Skeletal muscle satellite cell (primary cell): Measurements from ENCODE around the gene LRRC43.

ENCODE experiments used
- H3K27me3 ChIP-seq: 2 replicates; pipeline ENCODE4 v1.7.0; 2013; ENCODE audit warnings: low read length; ENCODE audit not compliant: control insufficient read depth, insufficient read depth
- H3K36me3 ChIP-seq: 2 replicates; pipeline ENCODE4 v1.7.0; 2013; ENCODE audit warnings: mild to moderate bottlenecking, control low read depth, low read length; ENCODE audit not compliant: insufficient read depth
- H3K4me1 ChIP-seq: 2 replicates; pipeline ENCODE4 v1.7.0; 2013; ENCODE audit warnings: low read length; ENCODE audit not compliant: control insufficient read depth, insufficient read depth
- H3K4me2 ChIP-seq: 2 replicates; pipeline ENCODE4 v1.7.0; 2013; ENCODE audit warnings: mild to moderate bottlenecking, low read length
- H3K4me3 ChIP-seq: 2 replicates; pipeline ENCODE4 v1.7.0; 2013; ENCODE audit warnings: low read length
- H3K9ac ChIP-seq: 2 replicates; pipeline ENCODE4 v1.7.0; 2013; ENCODE audit warnings: mild to moderate bottlenecking, low read depth, low read length, moderate library complexity
- H3K9me3 ChIP-seq: replicated peaks from 2 replicates; pipeline ENCODE4 v1.7.0; 2013; ENCODE audit warnings: mild to moderate bottlenecking, control low read depth, low read length

LRRC43 gene

GRCh38 chr12:122141911-122142725 is 40.8 kb upstream of the LRRC43 start:
- Histone ChIP-seq H3K4me2 (no peak overlapping the region), H3K27me3 (no peaks in the 10 kb centered on the region), H3K9me3 (no peaks in the 10 kb centered on the region), H3K36me3 (peaks cover 73% of the 10 kb centered on the region), H3K9ac (no peak overlapping the region), H3K4me3 (no peak overlapping the region), H3K4me1 (no peaks in the 10 kb centered on the region)

DNA sequence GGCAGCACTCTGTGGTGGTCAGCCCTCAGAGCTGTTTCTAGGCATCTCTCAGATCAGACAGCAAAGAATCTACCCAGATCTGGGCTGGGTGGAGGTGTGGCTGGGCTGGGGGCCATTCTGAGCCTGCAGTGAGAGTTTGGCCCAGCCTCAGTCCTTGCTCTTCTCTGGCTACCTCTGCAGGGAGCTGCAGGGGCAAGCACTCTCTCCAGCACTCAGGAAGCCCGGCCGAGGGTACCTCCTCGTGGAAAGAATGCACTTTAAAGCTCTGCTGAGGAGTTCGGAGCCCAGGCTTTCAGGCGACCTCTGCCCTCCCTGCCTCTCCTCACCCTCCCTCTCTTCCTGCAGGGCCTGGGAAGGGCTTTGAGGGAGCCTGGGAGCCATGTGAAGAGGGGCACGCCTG is 40.1 kb upstream of the LRRC43 start:
- Histone ChIP-seq H3K27me3 (no peaks in the 10 kb centered on the region), H3K4me3 (no peak overlapping the region), H3K36me3 (peaks cover 65% of the 10 kb centered on the region), H3K9ac (no peak overlapping the region), H3K9me3 (no peaks in the 10 kb centered on the region), H3K4me2 (no peak overlapping the region), H3K4me1 (no peaks in the 10 kb centered on the region)

DNA sequence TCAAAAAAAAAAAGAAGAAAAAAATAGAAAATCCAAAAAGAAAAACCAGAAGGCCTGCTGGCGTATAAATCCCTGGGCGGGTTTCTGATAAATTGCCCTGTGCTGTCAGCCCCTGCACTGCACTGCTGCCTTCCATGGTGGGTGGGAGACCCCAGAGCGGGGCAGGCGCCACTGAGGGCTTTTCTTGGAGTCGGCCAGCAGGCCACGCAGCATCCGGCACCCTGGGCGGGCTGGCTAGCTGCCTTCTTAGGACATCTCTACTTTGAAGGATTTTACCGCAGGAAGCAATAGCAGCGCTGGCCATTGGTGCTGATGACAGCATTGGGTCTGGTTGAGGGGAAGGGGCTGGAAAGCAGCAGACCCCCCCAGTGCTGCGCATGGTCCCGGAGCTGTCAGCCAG is 38.0 kb upstream of the LRRC43 start:
- H3K4me3 ChIP-seq: no peak overlapping the region
- H3K36me3 ChIP-seq: peaks cover 46% of the 10 kb centered on the region
- no peaks in the 10 kb centered on the region for H3K9me3 ChIP-seq
- H3K9ac ChIP-seq: no peak overlapping the region
- H3K4me1 ChIP-seq: no peaks in the 10 kb centered on the region
- no peaks in the 10 kb centered on the region for H3K27me3 ChIP-seq
- no peak overlapping the region for H3K4me2 ChIP-seq

DNA sequence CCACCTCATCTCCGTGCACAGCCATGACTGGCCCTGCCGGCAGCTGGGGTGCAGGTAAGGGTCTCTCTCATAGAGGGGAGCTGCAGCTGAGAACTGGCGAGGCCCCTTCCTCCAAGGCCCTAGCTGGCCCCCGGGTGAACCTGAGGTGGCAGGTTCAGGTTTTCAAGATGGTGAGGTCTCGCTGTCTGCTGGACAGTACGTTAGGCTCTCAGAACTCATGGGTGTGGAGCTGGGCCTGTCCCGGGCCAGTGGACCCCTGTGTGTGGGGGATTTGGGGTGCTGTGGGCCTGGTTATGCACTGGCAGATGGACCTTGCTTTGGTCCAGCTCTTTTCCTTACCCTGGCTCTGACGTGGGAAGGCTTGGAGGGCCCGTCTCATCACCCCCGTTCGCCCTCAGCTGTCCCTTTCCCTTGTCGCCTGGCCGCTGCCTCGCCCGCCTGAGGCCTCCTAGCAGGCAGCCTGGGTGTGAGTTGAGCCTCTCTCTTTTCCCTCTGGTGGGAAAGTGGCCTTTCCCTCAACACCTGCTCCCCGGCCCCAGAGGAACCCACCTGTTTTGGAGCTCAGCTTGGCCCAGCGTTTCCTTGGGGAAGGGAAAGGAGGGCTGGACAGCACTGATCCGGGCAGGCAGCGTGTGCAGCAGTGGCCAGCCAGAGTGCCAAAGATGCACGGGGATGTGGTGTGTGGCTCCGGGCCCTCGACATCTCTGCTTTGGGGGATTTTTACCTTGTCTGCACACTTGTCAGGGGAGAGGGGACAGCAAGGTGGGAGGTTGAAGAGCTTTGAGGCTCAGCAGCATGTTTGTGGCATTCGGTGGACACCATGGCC is 37.2 kb upstream of the LRRC43 start:
- Histone ChIP-seq H3K9me3 (no peaks in the 10 kb centered on the region), H3K36me3 (peaks cover 41% of the 10 kb centered on the region), H3K4me3 (no peak overlapping the region), H3K27me3 (no peaks in the 10 kb centered on the region), H3K4me1 (no peaks in the 10 kb centered on the region), H3K4me2 (no peak overlapping the region), H3K9ac (no peak overlapping the region)

DNA sequence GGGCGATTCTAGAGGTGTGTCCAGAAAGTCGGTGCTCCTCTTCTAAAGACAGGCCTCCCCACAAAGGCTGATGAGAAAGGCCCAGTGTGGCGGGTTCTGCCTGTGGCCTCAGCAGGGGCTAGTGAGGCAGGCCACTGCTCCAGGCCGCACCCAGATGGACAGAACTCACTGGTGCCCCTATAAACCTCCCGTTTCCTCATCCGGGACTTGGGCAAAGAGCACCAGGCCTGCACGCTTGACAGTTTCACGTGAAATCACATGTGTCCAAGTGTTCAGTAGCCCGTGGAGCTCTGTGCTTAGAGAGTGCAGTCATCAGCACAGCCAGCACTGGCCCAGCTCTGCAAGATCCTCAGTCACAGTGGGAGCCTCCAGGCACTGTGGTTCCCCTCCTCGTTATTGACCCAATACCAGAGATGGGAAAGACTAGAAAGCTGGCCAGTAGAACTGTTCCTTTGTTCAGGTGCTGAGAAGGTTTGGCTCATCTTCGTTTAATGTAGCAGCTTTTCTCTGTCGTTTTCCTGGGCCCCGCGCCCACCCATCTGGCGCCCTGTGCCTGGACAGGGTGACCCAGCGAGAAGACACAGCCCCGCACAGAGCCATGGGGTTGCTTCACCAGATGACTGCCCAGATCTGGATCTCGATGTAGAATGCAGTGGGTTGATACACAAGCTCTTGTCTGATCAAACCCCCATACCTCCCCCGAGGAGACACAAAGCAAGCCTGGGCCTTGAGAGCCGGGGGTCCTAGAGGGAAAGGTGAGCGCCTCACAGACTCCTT is 35.2 kb upstream of the LRRC43 start:
- Histone ChIP-seq H3K9ac (no peak overlapping the region), H3K36me3 (peaks cover 21% of the 10 kb centered on the region), H3K27me3 (no peaks in the 10 kb centered on the region), H3K9me3 (no peaks in the 10 kb centered on the region), H3K4me3 (no peak overlapping the region), H3K4me1 (no peaks in the 10 kb centered on the region), H3K4me2 (no peak overlapping the region)

- Histone ChIP-seq H3K4me1 (no peaks in the 10 kb centered on the region), H3K4me3 (no peak overlapping the region), H3K27me3 (no peaks in the 10 kb centered on the region), H3K36me3 (peaks cover 11% of the 10 kb centered on the region), H3K9me3 (no peaks in the 10 kb centered on the region), H3K4me2 (no peak overlapping the region), H3K9ac (no peak overlapping the region)
These were observed 34.3 kb upstream of the LRRC43 start for GRCh38 chr12:122148657-122149056.

- Histone ChIP-seq H3K4me3 (no peak overlapping the region), H3K27me3 (no peaks in the 10 kb centered on the region)
These were observed 32.7 kb upstream of the LRRC43 start for GRCh38 chr12:122150127-122150681.

DNA sequence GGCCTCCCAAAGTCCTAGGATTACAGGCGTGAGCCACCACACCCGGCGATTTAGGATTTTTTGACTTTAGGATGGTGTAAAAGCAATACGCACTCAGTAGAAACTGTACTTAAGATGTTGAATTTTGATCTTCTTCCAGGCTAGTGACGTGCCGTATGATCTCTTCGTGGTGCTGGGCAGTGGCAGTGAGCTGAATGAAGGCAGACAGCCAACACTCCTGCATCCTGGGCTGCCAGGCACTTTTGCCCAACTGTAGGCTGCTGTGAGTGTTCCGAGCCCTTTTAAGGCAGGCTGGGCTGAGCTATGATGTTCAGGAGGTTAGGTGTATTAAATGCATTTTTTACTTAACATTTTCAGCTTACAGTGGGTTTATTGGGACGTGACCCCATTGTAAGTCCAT is 30.2 kb upstream of the LRRC43 start:
- H3K36me3 ChIP-seq: no peaks in the 10 kb centered on the region
- no peak overlapping the region for H3K4me3 ChIP-seq
- H3K27me3 ChIP-seq: no peaks in the 10 kb centered on the region
- no peaks in the 10 kb centered on the region for H3K4me1 ChIP-seq
- H3K4me2 ChIP-seq: no peak overlapping the region
- no peaks in the 10 kb centered on the region for H3K9me3 ChIP-seq
- no peak overlapping the region for H3K9ac ChIP-seq

More at GRCh38 chr12:122150127-122150681, 32.7 kb upstream of the LRRC43 start:
- Histone ChIP-seq H3K9ac (no peak overlapping the region), H3K36me3 (peaks cover 3% of the 10 kb centered on the region), H3K4me2 (no peak overlapping the region), H3K9me3 (no peaks in the 10 kb centered on the region), H3K4me1 (no peaks in the 10 kb centered on the region)

- no peak overlapping the region for H3K4me3 ChIP-seq
- H3K9ac ChIP-seq: no peak overlapping the region
- H3K4me1 ChIP-seq: no peaks in the 10 kb centered on the region
- H3K36me3 ChIP-seq: no peaks in the 10 kb centered on the region
- no peaks in the 10 kb centered on the region for H3K27me3 ChIP-seq
- no peak overlapping the region for H3K4me2 ChIP-seq
- no peaks in the 10 kb centered on the region for H3K9me3 ChIP-seq
These were observed 27.2 kb upstream of the LRRC43 start for GRCh38 chr12:122155705-122156104.

- H3K4me3 ChIP-seq: no peak overlapping the region
- H3K36me3 ChIP-seq: no peaks in the 10 kb centered on the region
- H3K9me3 ChIP-seq: no peaks in the 10 kb centered on the region
- H3K4me1 ChIP-seq: no peaks in the 10 kb centered on the region
- peaks cover 3% of the 10 kb centered on the region for H3K27me3 ChIP-seq
- H3K9ac ChIP-seq: no peak overlapping the region
- no peak overlapping the region for H3K4me2 ChIP-seq
These were observed 24.1 kb upstream of the LRRC43 start for GRCh38 chr12:122158700-122159285.

DNA sequence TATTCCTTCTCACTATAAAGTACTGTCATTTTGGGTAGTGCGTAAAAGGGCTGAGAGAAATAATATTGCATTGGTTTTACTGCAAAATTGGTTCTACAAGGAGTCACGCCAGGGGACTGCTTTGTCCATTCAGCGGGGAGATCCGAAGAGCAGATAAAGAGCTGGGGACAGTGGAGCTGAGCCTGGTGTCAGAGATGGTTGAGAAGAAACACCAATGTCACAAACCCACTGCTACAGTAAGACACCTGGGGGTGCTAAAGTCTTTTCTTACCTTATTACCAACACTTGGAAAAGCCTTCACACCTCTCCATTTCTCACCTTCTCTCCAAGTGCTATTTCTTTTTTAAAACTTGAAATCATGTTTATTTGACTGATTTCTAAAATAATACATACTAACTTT is 23.0 kb upstream of the LRRC43 start:
- Histone ChIP-seq H3K4me1 (no peaks in the 10 kb centered on the region), H3K9ac (no peak overlapping the region), H3K4me3 (no peak overlapping the region), H3K27me3 (peaks cover 3% of the 10 kb centered on the region), H3K9me3 (no peaks in the 10 kb centered on the region), H3K36me3 (no peaks in the 10 kb centered on the region), H3K4me2 (no peak overlapping the region)
